GM12864 (cell line): ENCODE measurements around the gene HBA2.
"Not testable (repeated sequence)": the region's sequence is repeated elsewhere in the genome, so short reads cannot be mapped to it uniquely, and the experiment has no call there.

Source experiments
- DNase-seq: peaks from one replicate; pipeline ENCODE4 v3.0.0-alpha.2; 2011; ENCODE audit warnings: low read depth
- H3K4me3 ChIP-seq: 2 replicates; pipeline ENCODE4 v1.5.1; 2011; ENCODE audit warnings: mild to moderate bottlenecking, low read depth, low read length, control low read depth
- TF ChIP-seq, protein P1 (sequence below): IDR thresholded peaks from 2 replicates; pipeline ENCODE4 v1.5.1; 2011; ENCODE audit warnings: low read depth, mild to moderate bottlenecking, moderate library complexity, low read length, control low read depth, inconsistent platforms; ENCODE audit errors: missing control alignments

HBA2 gene

DNA sequence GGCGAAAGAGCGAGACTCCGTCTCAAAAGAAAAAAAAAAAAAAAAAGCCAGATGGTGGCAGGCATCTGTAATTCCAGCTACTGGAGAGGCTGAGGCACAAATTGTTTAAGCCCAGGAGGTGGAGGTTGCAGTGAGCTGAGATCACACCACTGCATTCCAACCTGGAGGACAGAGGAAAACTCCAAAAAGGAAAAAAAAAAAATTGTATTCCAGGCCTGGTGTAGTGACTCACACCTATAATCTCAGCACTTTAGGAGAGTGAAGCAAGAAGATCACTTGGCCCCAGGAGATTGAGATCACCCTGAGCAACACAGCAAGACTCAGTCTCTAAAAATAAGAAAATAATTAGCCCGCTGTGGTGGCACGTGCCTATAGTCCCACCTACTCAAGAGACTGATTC is 27.7 kb downstream of the HBA2 start:
- TF ChIP-seq, protein P1, sequence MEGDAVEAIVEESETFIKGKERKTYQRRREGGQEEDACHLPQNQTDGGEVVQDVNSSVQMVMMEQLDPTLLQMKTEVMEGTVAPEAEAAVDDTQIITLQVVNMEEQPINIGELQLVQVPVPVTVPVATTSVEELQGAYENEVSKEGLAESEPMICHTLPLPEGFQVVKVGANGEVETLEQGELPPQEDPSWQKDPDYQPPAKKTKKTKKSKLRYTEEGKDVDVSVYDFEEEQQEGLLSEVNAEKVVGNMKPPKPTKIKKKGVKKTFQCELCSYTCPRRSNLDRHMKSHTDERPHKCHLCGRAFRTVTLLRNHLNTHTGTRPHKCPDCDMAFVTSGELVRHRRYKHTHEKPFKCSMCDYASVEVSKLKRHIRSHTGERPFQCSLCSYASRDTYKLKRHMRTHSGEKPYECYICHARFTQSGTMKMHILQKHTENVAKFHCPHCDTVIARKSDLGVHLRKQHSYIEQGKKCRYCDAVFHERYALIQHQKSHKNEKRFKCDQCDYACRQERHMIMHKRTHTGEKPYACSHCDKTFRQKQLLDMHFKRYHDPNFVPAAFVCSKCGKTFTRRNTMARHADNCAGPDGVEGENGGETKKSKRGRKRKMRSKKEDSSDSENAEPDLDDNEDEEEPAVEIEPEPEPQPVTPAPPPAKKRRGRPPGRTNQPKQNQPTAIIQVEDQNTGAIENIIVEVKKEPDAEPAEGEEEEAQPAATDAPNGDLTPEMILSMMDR = no peak
- no peak for DNase-seq
- H3K4me3 ChIP-seq = no peak overlapping the region

DNA sequence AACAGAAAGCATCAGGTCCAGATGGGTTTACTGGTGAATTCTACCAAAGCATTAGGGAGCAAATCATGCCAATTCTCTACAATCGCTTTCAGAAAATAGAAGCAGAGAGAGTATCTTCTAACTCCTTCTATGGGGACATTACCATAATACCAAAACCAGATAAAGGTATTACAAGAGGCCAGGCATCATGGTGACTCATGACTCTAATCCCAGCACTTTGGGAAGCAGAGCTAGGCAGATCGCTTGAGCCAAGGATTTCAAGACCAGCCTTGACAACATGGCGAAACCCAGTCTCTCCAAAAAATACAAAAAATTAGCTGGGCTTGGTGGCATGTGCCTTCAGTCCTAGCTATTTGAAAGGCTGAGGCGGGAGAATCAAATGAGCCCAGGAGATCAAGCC is 30.6 kb downstream of the HBA2 start:
- no peak for DNase-seq
- TF ChIP-seq, protein P1 = no peak
- H3K4me3 ChIP-seq = no peak overlapping the region

DNA sequence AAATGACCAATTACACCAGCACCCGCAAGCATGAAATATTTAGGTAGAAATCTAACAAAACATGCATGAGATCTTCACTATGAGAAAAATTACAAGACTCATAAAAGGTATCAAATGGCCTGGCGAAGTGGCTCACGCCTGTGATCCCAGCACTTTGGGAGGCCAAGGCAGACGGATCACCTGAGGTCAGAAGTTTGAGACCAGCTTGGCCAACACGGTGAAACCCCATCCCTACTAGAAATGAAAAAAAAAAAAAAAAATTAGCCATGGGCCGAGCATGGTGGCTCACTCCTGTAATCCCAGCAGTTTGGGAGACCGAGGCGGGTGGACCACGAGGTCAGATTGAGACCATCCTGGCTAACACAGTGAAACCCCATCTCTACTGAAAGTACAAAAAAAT is 31.4 kb downstream of the HBA2 start:
- not testable (repeated sequence) for DNase-seq, H3K4me3 ChIP-seq

DNA sequence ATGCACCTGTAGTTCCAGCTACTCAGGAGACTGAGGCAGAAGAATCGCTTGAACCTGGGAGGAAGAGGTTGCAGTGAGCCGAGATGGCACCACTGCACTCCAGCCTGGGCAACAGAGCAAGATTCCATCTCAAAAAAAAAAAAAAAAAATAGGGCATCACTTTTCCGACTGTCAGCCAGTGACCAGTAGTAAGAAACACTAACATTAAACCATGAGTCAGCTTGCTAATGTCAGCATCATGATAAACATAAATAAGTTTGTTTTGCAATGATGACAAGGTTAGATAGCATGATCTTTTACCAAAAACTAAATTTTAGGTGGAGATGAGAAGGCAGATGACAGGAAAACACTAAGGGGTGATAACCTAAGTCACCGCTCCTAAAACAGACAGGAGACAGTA is 36.7 kb downstream of the HBA2 start:
- not testable (repeated sequence) for H3K4me3 ChIP-seq

DNA sequence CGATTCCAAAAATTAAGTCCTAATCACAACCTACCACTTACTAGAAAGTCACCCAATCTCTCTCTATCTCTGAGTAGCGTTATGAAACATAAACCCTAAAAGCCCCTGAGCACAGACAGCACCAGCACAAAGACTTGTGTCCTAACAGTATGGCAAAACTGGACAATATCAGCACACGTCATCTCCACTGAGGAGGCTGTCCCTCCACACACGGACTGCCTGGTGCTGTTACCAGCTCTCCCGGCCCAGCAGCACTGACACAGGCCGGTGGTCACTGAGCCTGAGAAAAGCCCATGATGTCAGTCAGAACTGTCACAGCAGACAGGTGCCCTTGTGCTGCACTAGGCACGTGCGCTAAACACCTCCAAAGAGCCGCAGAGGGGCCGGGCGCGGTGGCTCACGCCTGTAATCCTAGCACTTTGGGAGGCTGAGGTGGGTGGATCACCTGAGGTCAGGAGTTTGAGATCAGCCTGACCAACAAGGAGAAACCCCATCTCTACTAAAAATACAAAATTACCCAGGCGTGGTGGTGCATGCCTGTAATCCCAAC is 39.0 kb downstream of the HBA2 start:
- H3K4me3 ChIP-seq, DNase-seq: not testable (repeated sequence)

More for the DNA sequence above, 36.7 kb downstream of the HBA2 start:
- DNase-seq = not testable (repeated sequence)

DNA sequence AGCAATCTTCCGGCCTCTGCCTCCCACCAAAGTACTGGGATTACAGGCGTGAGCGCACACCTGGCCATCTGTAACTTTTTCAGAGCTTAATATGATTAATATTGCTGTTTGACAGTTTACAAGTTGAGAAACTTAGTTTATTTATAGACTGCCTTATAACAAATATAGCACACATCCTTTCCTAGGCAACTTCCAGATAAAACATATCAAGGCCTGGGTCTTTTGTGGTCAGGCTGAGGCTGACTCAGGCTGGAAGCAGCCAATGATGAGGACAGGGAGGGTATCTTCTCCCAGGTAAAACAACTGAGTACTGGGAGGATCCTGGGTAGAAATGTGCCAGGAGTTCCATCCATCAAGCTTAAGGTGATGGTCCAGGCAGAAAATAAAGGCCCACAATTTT is 40.3 kb downstream of the HBA2 start:
- no peak for DNase-seq
- H3K4me3 ChIP-seq = no peak overlapping the region
- TF ChIP-seq, protein P1 = no peak

DNA sequence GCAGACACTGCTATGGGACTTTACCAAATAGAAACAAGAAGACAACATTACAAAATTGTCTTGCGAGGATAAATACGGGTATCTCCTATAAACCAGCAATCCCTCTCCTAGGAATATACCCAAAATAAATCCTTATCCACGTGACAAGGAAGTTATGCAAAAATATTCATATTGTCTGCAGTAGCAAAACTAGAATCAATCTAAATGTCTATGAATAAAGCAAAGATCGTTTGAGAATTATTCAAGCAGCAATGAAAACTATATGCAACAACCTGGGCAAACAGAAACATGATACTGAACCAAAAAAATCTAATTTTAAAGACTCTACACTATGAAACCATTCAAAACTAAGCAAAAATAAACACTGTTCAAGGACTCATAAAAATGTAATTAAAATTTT is 47.3 kb downstream of the HBA2 start:
- DNase-seq = no peak
- no peak overlapping the region for H3K4me3 ChIP-seq
- TF ChIP-seq, protein P1 = no peak
